ENCODE results near the gene OR1K1. TPM values are rescaled to one million over a fixed set of nuclear protein-coding genes. Genes with fewer than 3 reads are reported as not detected.

Gene OR1K1
- total and polyA plus RNA-seq, 2 of the 13 experiments (the other 11 are each of a cell fraction or from before 2014, with no cell fraction given) = not detected

DNA sequence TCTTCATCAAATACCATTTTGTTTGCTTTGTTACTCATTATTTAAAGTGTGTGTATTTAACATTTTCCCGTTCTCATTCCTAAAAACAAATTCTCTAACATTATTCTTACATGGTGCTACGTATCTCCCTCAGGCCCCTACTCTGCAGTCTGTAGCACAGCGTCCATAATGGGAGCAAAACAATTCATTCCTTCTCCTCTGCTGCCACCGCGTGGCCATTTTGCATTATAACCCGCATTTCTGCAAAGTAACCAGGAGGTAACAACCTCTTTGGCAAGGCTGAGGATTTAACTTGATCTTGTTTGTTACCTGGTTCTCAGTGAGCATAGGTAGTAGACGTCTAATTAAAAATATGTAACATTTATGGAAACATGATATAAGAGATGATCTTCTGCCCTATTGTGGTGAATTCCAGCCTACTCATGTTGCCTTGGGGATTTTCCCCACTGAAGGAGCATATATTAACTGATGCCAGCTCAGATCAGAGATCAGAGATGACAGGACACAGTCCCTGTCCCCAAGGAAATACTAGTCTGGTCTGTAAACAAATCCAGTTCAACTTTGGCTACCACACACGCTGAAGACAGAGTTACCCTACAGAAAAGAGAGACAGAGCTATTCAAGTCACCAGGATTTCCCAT is 10.5 kb downstream of the OR1K1 start (continued):
- TF ChIP-seq ZNF101 (CRISPR knock-in tag; IDR thresholded peaks at IDR 0.05; ENCODE audit: borderline replicate concordance, low read depth) (no peak), TEAD3 (CRISPR knock-in tag; optimal IDR thresholded peaks at IDR 0.05; ENCODE audit: borderline replicate concordance) (peak; percentile 61), STAG1 (CRISPR knock-in tag; IDR thresholded peaks at IDR 0.05) (peak; percentile 96), HOXA5 (CRISPR knock-in tag; IDR thresholded peaks at IDR 0.05) (no peak), ATF3 (CRISPR knock-in tag; IDR thresholded peaks at IDR 0.05) (no peak), GATA4 (IDR thresholded peaks at IDR 0.05; ENCODE audit: borderline replicate concordance, low read depth) (no peak), SOX5 (CRISPR knock-in tag; IDR thresholded peaks at IDR 0.05; ENCODE audit: borderline replicate concordance) (0 out of 2 replicates have a peak, but pooled peaks have one; percentile 14), ZNF562 (CRISPR knock-in tag; IDR thresholded peaks at IDR 0.05; ENCODE audit: borderline replicate concordance) (no peak), SSRP1 (CRISPR knock-in tag; IDR thresholded peaks at IDR 0.05) (0 out of 2 replicates have a peak, but pooled peaks have one; percentile 39), IRF2 (CRISPR knock-in tag; IDR thresholded peaks at IDR 0.05) (peak; percentile 51; the same call in 1 of the 2 replicates), SMAD3 (CRISPR knock-in tag; IDR thresholded peaks at IDR 0.05) (0 out of 2 replicates have a peak, but pooled peaks have one; percentile 20), YEATS2 (CRISPR knock-in tag; IDR thresholded peaks at IDR 0.05; ENCODE audit: borderline replicate concordance) (peak; percentile 30; the same call in 1 of the 2 replicates), CTCF (CRISPR knock-in tag; IDR thresholded peaks at IDR 0.05) (peak; percentile 93), HMGXB3 (CRISPR knock-in tag; IDR thresholded peaks at IDR 0.05; ENCODE audit: borderline replicate concordance) (0 out of 2 replicates have a peak, but pooled peaks have one; percentile 27), TIGD3 (CRISPR knock-in tag; IDR thresholded peaks at IDR 0.05; ENCODE audit: borderline replicate concordance) (no peak), SMC3 (IDR thresholded peaks at IDR 0.05; ENCODE audit: low read length) (peak; percentile 86)
- TF ChIP-seq, protein P1, sequence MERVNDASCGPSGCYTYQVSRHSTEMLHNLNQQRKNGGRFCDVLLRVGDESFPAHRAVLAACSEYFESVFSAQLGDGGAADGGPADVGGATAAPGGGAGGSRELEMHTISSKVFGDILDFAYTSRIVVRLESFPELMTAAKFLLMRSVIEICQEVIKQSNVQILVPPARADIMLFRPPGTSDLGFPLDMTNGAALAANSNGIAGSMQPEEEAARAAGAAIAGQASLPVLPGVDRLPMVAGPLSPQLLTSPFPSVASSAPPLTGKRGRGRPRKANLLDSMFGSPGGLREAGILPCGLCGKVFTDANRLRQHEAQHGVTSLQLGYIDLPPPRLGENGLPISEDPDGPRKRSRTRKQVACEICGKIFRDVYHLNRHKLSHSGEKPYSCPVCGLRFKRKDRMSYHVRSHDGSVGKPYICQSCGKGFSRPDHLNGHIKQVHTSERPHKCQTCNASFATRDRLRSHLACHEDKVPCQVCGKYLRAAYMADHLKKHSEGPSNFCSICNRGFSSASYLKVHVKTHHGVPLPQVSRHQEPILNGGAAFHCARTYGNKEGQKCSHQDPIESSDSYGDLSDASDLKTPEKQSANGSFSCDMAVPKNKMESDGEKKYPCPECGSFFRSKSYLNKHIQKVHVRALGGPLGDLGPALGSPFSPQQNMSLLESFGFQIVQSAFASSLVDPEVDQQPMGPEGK (CRISPR knock-in tag; IDR thresholded peaks at IDR 0.05) = 0 out of 2 replicates have a peak, but pooled peaks have one; percentile 19
- TF ChIP-seq, protein P2, sequence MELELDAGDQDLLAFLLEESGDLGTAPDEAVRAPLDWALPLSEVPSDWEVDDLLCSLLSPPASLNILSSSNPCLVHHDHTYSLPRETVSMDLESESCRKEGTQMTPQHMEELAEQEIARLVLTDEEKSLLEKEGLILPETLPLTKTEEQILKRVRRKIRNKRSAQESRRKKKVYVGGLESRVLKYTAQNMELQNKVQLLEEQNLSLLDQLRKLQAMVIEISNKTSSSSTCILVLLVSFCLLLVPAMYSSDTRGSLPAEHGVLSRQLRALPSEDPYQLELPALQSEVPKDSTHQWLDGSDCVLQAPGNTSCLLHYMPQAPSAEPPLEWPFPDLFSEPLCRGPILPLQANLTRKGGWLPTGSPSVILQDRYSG (CRISPR knock-in tag; IDR thresholded peaks at IDR 0.05) = no peak

All from HepG2 (cell line).